Endothelial cell of umbilical vein (primary cell): Measurements from ENCODE around the gene MAML3. TPM values are rescaled to one million over a fixed set of nuclear protein-coding genes. Genes with fewer than 3 reads are reported as not detected.

ENCODE experiments used
- BruUV-seq: library from RNA; stranded (reverse); fragments of 400-500 nt; replicated peaks from 2 replicates; lab custom pipeline; 2021; lab: Mats Ljungman, UMichigan
- CTCF ChIA-PET: fragments of 300-600, 350-600 bp; sonication (Branson Sonifier 250); formaldehyde crosslinking; loops from one replicate; lab custom pipeline; 2021; ENCODE audit warnings: antibody characterized with exemption, inconsistent platforms; lab: Charles Lee
- POLR2A ChIA-PET: fragments of 300-600, 350-600 bp; sonication (Branson Sonifier 250); formaldehyde crosslinking; loops from one replicate; lab custom pipeline; 2021; ENCODE audit warnings: antibody characterized with exemption, inconsistent platforms; lab: Charles Lee
- DNase-seq: peaks from one replicate; pipeline ENCODE4 v3.0.0-alpha.2; 2011; ENCODE audit warnings: low read depth, low spot score
- FAIRE-seq: peaks from 2 replicates; lab custom pipeline; 2011; peaks lifted over from hg19 to GRCh38; lab: Jason Lieb, UNC
- H2AFZ ChIP-seq: 2 replicates; pipeline ENCODE4 v1.6.0; 2012; ENCODE audit warnings: low read depth, low read length, control low read depth, inconsistent platforms
- H3K27ac ChIP-seq: 2 replicates; pipeline ENCODE4 v1.5.1; 2011; ENCODE audit warnings: low read depth, mild to moderate bottlenecking, control low read depth, low read length, moderate library complexity; ENCODE audit not compliant: insufficient read depth
- H3K27me3 ChIP-seq, 2 experiments: 2 replicates each; pipeline versions ENCODE4 v1.6.0 to v1.6.1; 2011; ENCODE audit warnings: low read length in 2 of 2, mixed read lengths in 1 of 2; ENCODE audit not compliant: control insufficient read depth in 2 of 2, insufficient read depth in 2 of 2
- H3K36me3 ChIP-seq, 2 experiments: 2 replicates in 1 of 2; 3 replicates in 1 of 2; pipeline ENCODE4 v1.5.1; 2011; ENCODE audit warnings: low read length in 2 of 2, mild to moderate bottlenecking in 1 of 2, moderate library complexity in 1 of 2; ENCODE audit not compliant: control insufficient read depth in 2 of 2, insufficient read depth in 2 of 2; ENCODE audit errors: extremely low read depth in 1 of 2
- H3K4me1 ChIP-seq: 3 replicates; pipeline ENCODE4 v1.5.1; 2011; ENCODE audit warnings: mild to moderate bottlenecking, low read length; ENCODE audit not compliant: control insufficient read depth, insufficient read depth; ENCODE audit errors: extremely low read depth
- H3K4me2 ChIP-seq: 2 replicates; pipeline ENCODE4 v1.6.1; 2011; ENCODE audit warnings: low read length, control low read depth, mixed read lengths; ENCODE audit not compliant: insufficient read depth
- H3K4me3 ChIP-seq, 3 experiments: fragments of 200-600 bp in 1 of 3; sonication (generic), shearing (Covaris generic) in 1 of 3; replicated peaks in 1 of 3; 2 replicates each; pipeline ENCODE4 v1.5.1; 2011 to 2016; ENCODE audit warnings: control low read depth in 3 of 3, low read length in 3 of 3, mild to moderate bottlenecking in 2 of 3, inconsistent platforms in 1 of 3, low read depth in 1 of 3, moderate library complexity in 1 of 3; ENCODE audit not compliant: insufficient read depth in 1 of 3
- H3K79me2 ChIP-seq: 2 replicates; pipeline ENCODE4 v1.6.0; 2012; ENCODE audit warnings: low read length, inconsistent platforms; ENCODE audit not compliant: control insufficient read depth, insufficient read depth
- H3K9ac ChIP-seq: replicated peaks from 2 replicates; pipeline ENCODE3; 2011; ENCODE audit warnings: low read length, control low read depth; ENCODE audit not compliant: insufficient read depth; ENCODE audit errors: extremely low read depth
- H3K9me1 ChIP-seq: replicated peaks from 3 replicates; pipeline ENCODE4 v1.6.0; 2011; ENCODE audit warnings: mild to moderate bottlenecking, low read length; ENCODE audit not compliant: control insufficient read depth, insufficient read depth; ENCODE audit errors: extremely low read depth
- H3K9me3 ChIP-seq: replicated peaks from 2 replicates; pipeline ENCODE4 v1.5.1; 2012; ENCODE audit warnings: low read length, inconsistent platforms; ENCODE audit not compliant: control insufficient read depth, insufficient read depth
- H4K20me1 ChIP-seq: replicated peaks from 2 replicates; pipeline ENCODE3; 2011; ENCODE audit warnings: mild to moderate bottlenecking, low read length; ENCODE audit not compliant: control insufficient read depth, insufficient read depth; ENCODE audit errors: extremely low read depth
- GATA2 ChIP-seq: IDR thresholded peaks from 2 replicates; pipeline ENCODE4 v1.7.0; 2011; ENCODE audit warnings: low read depth, mild to moderate bottlenecking, moderate library complexity, mixed read lengths, low read length; ENCODE audit not compliant: insufficient read length, insufficient read depth
- POLR2A ChIP-seq: IDR thresholded peaks from 2 replicates; pipeline ENCODE4 v1.6.1; 2012; ENCODE audit warnings: low read depth, mild to moderate bottlenecking, control low read depth, low read length
- dilution Hi-C: fragments of 300-500 bp; cut with MboI; formaldehyde crosslinking; loops from one replicate; pipeline ENCODE4 v1.15.0; 2019; ENCODE audit warnings: low sequenced_read_pairs; ENCODE audit not compliant: extremely low pct_ligation_motif_present
- intact Hi-C: fragments of 100-400 bp; cut with micrococcal nuclease; formaldehyde crosslinking; loops from one replicate; pipeline ENCODE4 v1.10.0; 2022
- polyA plus RNA-seq, 4 experiments: library from polyadenylated mRNA; depleted of rRNA in 3 of 4; stranded (reverse) in 3 of 4; unstranded in 1 of 4; fragments of >200 nt; gene quantifications; 2 replicates each; pipeline versions ENCODE4 v1.2.1 to v1.2.3, GENCODE V29; 2011 to 2012; ENCODE audit warnings: missing spikeins in 1 of 4
- total RNA-seq: library from RNA; stranded (reverse); gene quantifications from 2 replicates; pipeline ENCODE4 v1.2.3, GENCODE V29; 2021

MAML3 gene
- total and polyA plus RNA-seq, 2 donors (not counting 3 experiments of a cell fraction or from before 2014, with no cell fraction given) = 14.0 to 20.3 TPM

- Histone ChIP-seq H3K4me2 (no peak overlapping the region), H3K4me1 (peaks cover 25% of the 10 kb centered on the region), H3K36me3 (no peaks in the 10 kb centered on the region), H4K20me1 (no peaks in the 10 kb centered on the region), H3K27ac (no peak overlapping the region), H3K9ac (no peak overlapping the region), H3K4me3 (no peak overlapping the region), H3K79me2 (no peaks in the 10 kb centered on the region), H3K9me1 (no peaks in the 10 kb centered on the region), H2AFZ (no peak overlapping the region), H3K27me3 (no peaks in the 10 kb centered on the region), H3K9me3 (no peaks in the 10 kb centered on the region)
- BruUV-seq = no TSS peak
- intact Hi-C loops = no loop called here
- dilution Hi-C loops = no loop called here
- CTCF ChIA-PET = interaction anchor here (0.8 kb wide), 1 partner anchor 11 kb away, joined by 3 read pairs; no protein-coding TSS in a partner anchor
- no peak for TF ChIP-seq POLR2A
- no peak for TF ChIP-seq GATA2
- POLR2A ChIA-PET = no interaction called here
- DNase-seq (no peak), FAIRE-seq (no peak)
These were observed 364.8 kb downstream of the MAML3 start for GRCh38 chr4:139789096-139789654.

GRCh38 chr4:139786494-139787354 lies 367.3 kb downstream of the MAML3 start:
- Histone ChIP-seq H4K20me1 (no peaks in the 10 kb centered on the region), H3K4me2 (no peak overlapping the region), H3K9me1 (no peaks in the 10 kb centered on the region), H3K79me2 (no peaks in the 10 kb centered on the region), H3K9me3 (no peaks in the 10 kb centered on the region), H3K4me1 (peaks cover 17% of the 10 kb centered on the region), H3K27me3 (no peaks in the 10 kb centered on the region), H3K4me3 (no peak overlapping the region), H3K27ac (no peak overlapping the region), H2AFZ (no peak overlapping the region), H3K9ac (no peak overlapping the region), H3K36me3 (no peaks in the 10 kb centered on the region)
- ChIA-PET CTCF (no interaction called here), POLR2A (no interaction called here)
- dilution Hi-C loops (no loop called here), intact Hi-C loops (no loop called here)
- BruUV-seq = no TSS peak
- no peak for TF ChIP-seq POLR2A
- no peak for DNase-seq
- FAIRE-seq = no peak
